H7 (cell line): ENCODE data around the gene SLC26A6. TPM values are rescaled to one million over a fixed set of nuclear protein-coding genes. Genes with fewer than 3 reads are reported as not detected.
A peak's percentile ranks its signal among the peaks of the same experiment; 100 is the strongest.

Experiments used
- DNase-seq: peaks from one replicate; pipeline ENCODE4 v3.0.0; 2012
- H3K27me3 ChIP-seq: 2 replicates; pipeline ENCODE4 v1.6.0; 2011; ENCODE audit warnings: mild to moderate bottlenecking, low read length; ENCODE audit not compliant: control insufficient read depth, insufficient read depth
- H3K36me3 ChIP-seq: replicated peaks from 2 replicates; pipeline ENCODE4 v1.5.1; 2011; ENCODE audit warnings: low read length; ENCODE audit not compliant: control insufficient read depth, insufficient read depth
- H3K4me3 ChIP-seq: 2 replicates; pipeline ENCODE4 v1.5.1; 2011; ENCODE audit warnings: low read depth, mild to moderate bottlenecking, control low read depth, low read length, moderate library complexity; ENCODE audit not compliant: insufficient read depth
- total RNA-seq: library from RNA; depleted of rRNA; stranded (reverse); fragments of >200 nt; shearing (Covaris generic); gene quantifications from 2 replicates; pipeline ENCODE4 v1.2.3, GENCODE V29; 2014

Gene SLC26A6
- total RNA-seq, 1 experiment from 2014 or later, result 70.5 TPM

DNA sequence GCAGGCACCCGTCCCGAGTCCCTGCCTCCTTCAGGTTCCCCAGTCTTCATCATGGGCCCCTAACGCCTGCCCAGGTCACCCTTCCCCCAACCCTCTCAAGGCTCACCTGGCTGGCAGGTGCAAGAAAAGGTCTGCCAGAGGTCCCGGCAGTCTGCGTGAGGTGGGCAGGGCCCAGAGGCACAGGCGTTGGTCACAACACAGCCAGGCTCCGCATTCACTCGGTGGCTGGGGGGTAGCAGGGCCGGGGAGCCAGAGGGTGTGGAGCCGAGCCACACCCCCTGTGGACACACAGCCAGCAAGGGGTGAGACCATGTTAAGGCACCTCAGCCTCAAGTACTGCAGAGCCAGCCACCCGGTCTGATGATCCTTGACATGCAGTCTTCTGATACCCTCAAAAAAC, 16.5 kb upstream of the SLC26A6 start:
- H3K4me3 ChIP-seq, result no peak overlapping the region
- peaks cover 4% of the 10 kb centered on the region; the same call in 1 of the 2 replicates for H3K27me3 ChIP-seq
- DNase-seq, result no peak
- peaks cover 23% of the 10 kb centered on the region for H3K36me3 ChIP-seq

DNA sequence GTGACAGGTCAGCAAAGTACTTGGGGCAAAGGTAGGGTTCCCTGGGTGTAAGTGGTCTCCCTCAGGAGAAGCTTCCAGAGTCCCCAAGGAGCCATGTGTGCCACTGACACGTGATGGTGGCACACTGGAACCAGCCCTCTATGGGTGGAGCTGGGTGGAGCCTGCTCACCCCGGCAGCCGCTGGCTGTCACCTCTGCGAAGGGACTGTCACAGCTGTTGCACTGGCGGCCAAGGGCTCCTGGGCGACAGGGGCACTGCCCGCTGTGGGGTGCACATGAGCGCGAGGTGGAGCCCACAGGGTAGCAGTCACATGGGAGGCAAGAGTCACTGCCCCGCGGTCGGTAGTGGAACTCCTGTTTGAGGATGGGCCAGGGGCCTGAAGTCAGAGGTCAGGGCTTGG, 15.5 kb upstream of the SLC26A6 start:
- DNase-seq, result no peak
- H3K4me3 ChIP-seq, result no peak overlapping the region
- peaks cover 4% of the 10 kb centered on the region; the same call in 1 of the 2 replicates for H3K27me3 ChIP-seq
- H3K36me3 ChIP-seq, result peaks cover 30% of the 10 kb centered on the region

DNA sequence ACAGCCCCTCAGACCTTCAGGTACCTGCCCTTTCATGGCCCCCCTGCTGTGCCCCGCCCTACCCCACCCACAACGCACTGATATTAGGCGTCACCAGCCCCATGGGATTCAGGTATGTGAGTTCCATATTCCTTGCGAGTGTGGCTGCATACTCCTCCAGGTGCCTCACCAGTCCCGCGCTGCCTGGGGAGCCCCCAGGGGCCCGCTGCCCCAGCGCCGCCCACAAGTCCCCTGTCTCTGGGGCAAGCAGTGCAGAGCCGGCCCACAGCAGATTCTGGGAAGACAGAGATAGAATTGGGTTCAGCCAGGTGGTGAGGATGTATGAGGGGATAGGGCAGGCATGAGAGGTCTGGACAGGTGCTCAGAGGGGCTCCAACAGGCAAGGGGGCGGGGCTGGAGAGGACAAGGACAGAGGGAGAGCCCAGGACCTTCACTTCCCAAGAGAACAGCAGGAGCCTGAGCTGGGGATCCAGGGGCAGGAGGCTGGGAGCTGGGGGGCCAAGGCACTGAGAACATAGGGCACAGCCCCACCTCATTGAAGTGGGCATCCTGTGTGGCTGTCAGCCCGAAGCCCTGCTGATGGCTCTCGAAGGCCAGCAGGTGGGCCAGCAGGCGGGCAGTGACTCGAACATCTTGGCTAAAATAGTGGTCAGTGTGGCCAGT, 13.1 kb upstream of the SLC26A6 start:
- Histone ChIP-seq H3K27me3 (no peaks in the 10 kb centered on the region), H3K36me3 (peaks cover 31% of the 10 kb centered on the region), H3K4me3 (no peak overlapping the region)
- no peak for DNase-seq

DNA sequence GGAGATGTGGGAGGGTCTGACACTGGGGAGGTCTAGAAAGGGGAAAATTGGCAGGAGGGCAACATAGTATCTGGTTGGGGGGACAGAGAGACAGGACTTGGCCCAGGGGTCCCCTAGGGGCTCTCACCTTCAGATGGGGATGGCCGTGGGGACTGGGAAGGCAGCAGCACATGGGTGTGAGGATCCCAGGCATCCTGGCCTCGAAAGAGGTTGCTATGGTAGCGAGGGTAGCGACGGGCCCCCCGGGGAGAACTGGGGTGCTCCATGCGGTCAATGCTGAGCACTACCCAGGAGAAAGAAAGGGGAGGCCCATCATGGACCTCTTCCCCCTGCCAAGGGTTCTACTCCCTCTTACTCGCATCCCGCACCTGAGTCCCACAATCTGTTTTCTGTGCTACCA, 12.5 kb upstream of the SLC26A6 start:
- Histone ChIP-seq H3K27me3 (no peaks in the 10 kb centered on the region), H3K36me3 (peaks cover 35% of the 10 kb centered on the region), H3K4me3 (no peak overlapping the region)
- DNase-seq, result no peak

DNA sequence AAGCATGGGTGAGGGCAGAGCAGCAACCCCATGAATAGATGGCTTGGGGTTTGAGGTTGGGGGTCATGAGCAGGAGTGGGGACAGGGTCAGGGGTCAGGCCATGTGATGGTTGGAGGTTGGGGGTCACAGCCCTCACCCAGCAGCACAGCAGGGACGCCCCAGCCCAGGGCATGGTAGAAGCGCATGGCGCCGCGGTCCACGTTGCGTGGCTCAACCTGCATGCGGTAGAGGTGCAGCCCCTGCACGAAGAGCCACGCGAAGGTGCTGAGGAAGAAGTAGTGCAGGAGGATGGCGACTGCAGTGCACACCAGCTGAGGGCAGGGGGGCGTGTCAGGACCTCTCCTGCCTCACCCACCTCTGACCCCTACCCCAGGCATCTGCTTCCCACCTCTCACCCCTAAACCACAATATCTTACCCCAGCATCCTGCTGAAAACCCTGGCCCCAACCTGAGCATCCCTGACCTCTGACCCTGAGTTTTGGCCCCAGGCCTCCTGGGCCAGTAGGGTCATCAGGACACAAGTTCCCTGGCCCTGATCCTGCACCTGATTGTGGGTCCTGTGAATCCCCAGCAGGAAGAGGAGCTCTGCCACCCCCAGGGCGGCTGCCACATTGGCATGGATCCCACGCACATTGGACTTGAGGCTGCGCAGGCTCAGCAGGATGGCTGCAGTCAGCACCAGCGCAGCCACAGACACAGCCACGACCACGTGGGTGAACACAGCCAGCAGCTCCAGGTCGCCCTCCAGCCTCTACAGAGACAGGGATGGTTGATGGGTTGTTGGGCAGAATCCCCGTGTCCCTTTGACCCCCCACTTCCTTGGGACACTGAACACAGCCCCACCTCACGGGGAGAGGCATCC, 9.9 kb upstream of the SLC26A6 start:
- DNase-seq, result no peak
- H3K4me3 ChIP-seq, result no peak overlapping the region
- H3K27me3 ChIP-seq, result no peaks in the 10 kb centered on the region; the same call in 1 of the 2 replicates
- H3K36me3 ChIP-seq, result peaks cover 35% of the 10 kb centered on the region

DNA sequence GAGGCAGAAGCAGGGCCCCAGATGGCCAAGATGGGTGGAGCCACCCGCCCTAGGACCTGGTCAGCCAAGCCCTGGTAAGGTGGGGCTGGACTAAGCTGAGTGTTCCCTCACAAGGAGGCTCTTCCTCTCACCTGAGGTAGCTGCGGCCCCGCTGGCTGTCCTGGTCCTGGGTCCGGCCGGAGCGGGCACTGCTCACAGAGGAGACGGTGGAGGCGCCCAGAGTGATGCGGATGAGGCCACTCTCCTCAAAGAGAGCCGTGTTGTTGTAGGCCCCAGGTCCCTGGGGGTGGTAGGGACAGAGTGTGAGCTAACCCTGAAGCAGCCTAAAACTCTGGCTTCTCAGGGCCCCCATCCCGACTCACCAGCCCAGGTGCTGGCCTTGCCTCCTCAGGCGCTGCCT, 7.3 kb upstream of the SLC26A6 start:
- H3K36me3 ChIP-seq, result peaks cover 33% of the 10 kb centered on the region
- DNase-seq, result no peak
- H3K4me3 ChIP-seq, result no peak overlapping the region
- no peaks in the 10 kb centered on the region; the same call in 1 of the 2 replicates for H3K27me3 ChIP-seq

DNA sequence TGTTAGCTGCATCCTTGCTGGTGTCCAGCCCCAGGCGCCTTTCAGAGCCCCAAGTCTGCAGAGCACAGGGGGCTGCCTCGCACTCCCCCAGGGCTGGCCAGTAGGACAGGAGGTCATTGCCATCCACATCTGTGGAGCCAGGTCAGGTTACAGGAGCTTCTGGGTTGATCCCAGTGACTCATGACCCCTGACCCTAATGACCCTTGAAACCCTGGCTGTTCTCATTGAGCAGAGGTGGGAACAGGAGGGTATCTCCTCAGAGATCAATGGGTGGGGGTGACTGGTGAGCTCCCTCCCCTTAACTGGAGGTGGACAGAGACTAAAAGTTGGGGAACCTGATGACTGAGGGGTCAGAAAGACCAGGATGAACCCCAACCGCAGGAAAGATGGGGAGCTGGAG, 6.1 kb upstream of the SLC26A6 start:
- H3K27me3 ChIP-seq, result no peaks in the 10 kb centered on the region; the same call in 1 of the 2 replicates
- no peak for DNase-seq
- H3K36me3 ChIP-seq, result peaks cover 29% of the 10 kb centered on the region
- H3K4me3 ChIP-seq, result no peak overlapping the region

DNA sequence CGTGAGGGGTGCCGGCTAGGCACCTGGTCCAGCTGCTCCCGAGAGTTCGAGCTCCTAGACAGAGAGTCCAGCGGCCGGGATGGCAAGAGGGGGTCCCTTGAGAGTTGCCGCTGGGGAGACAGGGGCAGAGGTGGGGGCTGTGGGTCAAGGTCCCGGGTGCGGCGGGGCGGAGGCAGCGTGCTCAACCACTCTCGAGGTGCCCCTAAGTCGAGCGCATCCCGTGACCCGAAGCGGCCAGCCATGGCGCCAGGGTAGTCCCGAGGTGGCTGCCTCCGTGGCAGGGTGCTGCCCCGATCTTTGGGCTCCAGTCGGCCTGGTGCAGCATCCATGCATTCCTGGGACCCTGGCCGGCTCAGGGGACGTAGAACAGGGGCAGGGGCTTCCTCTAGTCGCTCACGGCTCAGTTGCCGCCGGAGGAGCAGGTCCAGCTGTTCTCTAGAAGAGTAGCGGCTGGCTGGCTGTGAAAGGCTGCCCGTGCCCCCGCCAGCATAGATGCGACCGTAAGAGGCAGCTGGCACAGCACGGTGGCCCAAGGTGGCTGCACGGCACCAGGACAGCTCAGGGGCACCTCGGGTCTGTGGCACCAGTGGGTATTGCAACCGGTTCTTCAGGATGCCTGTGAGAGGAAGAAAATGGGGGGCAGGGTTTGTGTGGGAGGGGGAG, 4.8 kb upstream of the SLC26A6 start:
- peaks cover 20% of the 10 kb centered on the region for H3K36me3 ChIP-seq
- H3K4me3 ChIP-seq, result no peak overlapping the region
- DNase-seq, result no peak
- H3K27me3 ChIP-seq, result no peaks in the 10 kb centered on the region; the same call in 1 of the 2 replicates

DNA sequence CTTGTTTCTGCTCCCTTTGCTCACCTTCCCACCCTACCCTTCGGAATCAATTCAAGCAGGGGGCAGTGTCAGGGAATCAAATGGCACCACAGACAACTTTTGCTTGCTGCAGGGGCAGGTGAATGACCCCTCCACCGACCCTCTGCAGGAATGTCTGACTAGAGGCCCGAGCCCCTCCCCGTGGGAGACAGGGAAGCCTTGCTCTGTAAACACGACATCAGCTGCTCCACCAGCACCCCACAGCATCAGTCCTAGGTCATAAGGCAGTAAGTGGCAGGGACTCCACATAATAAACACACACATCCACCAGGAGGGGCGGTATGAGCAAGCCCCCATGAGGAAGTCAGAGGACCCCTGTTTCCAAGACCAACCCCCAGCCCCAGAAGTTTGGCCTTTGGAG, 2.0 kb upstream of the SLC26A6 start:
- no peak overlapping the region for H3K4me3 ChIP-seq
- no peaks in the 10 kb centered on the region; the same call in 1 of the 2 replicates for H3K27me3 ChIP-seq
- H3K36me3 ChIP-seq, result peaks cover 15% of the 10 kb centered on the region
- no peak for DNase-seq

DNA sequence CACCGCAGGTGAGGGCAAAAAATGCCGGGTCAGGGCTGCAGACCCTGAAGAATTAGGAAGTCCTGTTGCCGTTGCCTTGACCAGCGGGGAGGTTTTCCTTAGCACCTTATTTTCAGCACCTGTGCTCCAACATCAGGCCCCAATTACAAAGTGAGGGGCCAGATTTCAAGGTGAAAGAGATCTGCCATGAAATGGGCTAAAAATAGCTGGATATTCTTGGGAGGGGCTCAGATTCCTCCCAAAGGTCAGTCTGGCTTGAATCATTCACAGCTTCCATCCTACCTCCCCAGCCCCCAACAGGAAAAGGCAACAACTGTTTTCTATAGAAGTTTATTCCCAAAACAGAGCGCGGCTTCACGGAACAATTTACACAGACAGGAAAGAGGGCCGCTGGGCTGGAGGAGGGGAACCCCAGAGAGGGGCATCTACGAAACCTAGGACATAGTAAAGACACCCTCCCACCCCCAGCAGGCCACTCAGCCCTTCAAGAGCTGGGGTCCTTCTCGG, 941 bp upstream of the SLC26A6 start:
- Histone ChIP-seq H3K27me3 (no peaks in the 10 kb centered on the region; the same call in 1 of the 2 replicates), H3K36me3 (peaks cover 18% of the 10 kb centered on the region), H3K4me3 (peak overlapping the region; percentile 96)
- DNase-seq, result no peak

DNA sequence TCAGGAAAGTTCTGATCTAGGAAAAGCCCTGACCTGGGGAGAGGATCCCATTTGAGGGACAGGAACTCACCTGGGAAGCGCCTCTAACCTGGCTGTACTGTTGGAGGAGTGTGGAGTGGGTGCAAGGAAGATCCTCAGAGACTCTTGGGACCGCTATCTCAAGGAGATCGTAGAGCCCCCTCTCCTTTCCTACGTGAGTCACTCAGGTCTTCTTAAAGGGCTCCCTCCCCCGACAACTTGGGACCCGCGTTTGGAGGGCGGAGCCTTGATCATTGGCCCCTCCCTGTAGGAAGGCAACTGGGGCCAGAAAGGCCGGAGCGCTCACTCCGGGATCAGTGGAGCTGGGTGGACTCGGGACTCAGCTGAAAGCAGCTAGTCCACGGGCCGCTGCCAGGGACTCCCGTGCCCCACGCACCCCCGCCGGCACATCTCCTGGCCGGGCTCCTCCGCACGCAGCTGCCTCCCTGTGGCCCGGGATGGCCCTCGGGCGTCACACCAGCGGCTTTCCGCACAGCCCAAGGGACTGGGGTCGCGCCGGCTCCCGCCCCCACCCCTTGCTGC, 520 bp downstream of the SLC26A6 start:
- Histone ChIP-seq H3K4me3 (peak overlapping the region; percentile 96), H3K36me3 (peaks cover 28% of the 10 kb centered on the region), H3K27me3 (no peaks in the 10 kb centered on the region)
- peak; percentile 95 for DNase-seq

DNA sequence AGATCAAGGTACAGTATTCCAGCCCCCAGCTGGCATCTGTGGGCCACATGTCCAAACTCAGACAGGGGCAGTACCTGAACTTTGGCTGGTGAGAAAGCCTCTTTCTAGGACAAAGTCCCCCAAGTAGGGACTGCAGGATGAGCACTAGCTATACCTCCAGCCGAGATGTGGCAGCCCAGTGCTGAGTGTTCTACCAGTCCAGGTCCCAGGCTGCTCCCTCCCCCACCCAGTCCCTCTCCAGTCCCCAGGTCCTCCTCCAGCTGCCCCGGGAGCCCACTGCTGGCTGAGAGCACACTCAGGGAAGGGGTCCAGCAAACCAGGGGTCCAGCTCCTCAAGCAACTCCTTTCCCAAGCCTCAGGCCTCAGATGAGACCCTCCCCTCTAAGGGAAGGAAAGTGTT, 1.5 kb downstream of the SLC26A6 start:
- Histone ChIP-seq H3K4me3 (no peak overlapping the region), H3K36me3 (peaks cover 27% of the 10 kb centered on the region), H3K27me3 (no peaks in the 10 kb centered on the region)
- no peak for DNase-seq

DNA sequence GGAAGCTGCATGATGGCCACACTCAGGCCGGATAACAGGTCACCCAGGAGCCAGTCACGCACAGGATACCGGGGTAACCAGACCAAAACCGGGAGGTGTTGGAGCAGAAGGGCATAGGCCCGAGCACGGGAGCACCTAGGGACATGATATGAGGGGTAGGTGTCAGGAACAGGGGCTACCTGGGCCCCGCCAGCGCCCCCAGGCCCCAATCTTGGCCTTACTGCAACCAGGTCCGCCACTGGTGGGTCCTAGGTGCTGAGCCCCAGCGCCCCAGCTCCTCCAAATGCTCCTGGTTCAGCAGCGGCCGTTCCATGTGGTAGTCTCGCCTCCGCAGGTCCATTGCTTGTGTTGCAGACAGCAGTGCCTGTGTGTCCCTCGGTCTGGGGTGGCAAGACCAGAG, 2.0 kb downstream of the SLC26A6 start:
- H3K27me3 ChIP-seq, result no peaks in the 10 kb centered on the region
- no peak for DNase-seq
- H3K36me3 ChIP-seq, result peaks cover 32% of the 10 kb centered on the region
- no peak overlapping the region for H3K4me3 ChIP-seq
